GM18907 (cell line): ENCODE data around the gene CSMD2.
A peak's percentile ranks its signal among the peaks of the same experiment; 100 is the strongest.

Experiments
- ATAC-seq: cut with Tn5 transposase; IDR thresholded peaks from one replicate; pipeline ENCODE4 v1.9.1; 2021; ENCODE audit warnings: mild to moderate bottlenecking, moderate library complexity; ENCODE audit not compliant: unreplicated experiment

CSMD2 gene

GRCh38 chr1:34162852-34163766, 1.9 kb downstream of the CSMD2 start:
- ATAC-seq, result peak; percentile 70

- no peak for ATAC-seq
Measured at GRCh38 chr1:34156739-34157138, 8.3 kb downstream of the CSMD2 start.

GRCh38 chr1:34155860-34156259, 9.2 kb downstream of the CSMD2 start:
- no peak for ATAC-seq

- ATAC-seq, result no peak
Measured at GRCh38 chr1:34153246-34153645, 11.8 kb downstream of the CSMD2 start.

GRCh38 chr1:34149501-34149900, 15.5 kb downstream of the CSMD2 start:
- no peak for ATAC-seq

- no peak for ATAC-seq
Measured at GRCh38 chr1:34147301-34147700, 17.7 kb downstream of the CSMD2 start.

GRCh38 chr1:34144766-34145165, 20.3 kb downstream of the CSMD2 start:
- ATAC-seq, result no peak

GRCh38 chr1:34143975-34144374, 21.1 kb downstream of the CSMD2 start:
- no peak for ATAC-seq

- no peak for ATAC-seq
Measured at GRCh38 chr1:34140011-34140676, 24.9 kb downstream of the CSMD2 start.

GRCh38 chr1:34137411-34137810, 27.6 kb downstream of the CSMD2 start:
- no peak for ATAC-seq

GRCh38 chr1:34132161-34132420, 32.9 kb downstream of the CSMD2 start:
- no peak for ATAC-seq

GRCh38 chr1:34131396-34132160, 33.5 kb downstream of the CSMD2 start:
- ATAC-seq, result no peak

GRCh38 chr1:34130306-34130705, 34.7 kb downstream of the CSMD2 start:
- ATAC-seq, result no peak

- ATAC-seq, result no peak
Measured at GRCh38 chr1:34129630-34130029, 35.4 kb downstream of the CSMD2 start.

- ATAC-seq, result no peak
Measured at GRCh38 chr1:34128186-34128889, 36.7 kb downstream of the CSMD2 start.

- no peak for ATAC-seq
Measured at GRCh38 chr1:34127006-34128000, 37.7 kb downstream of the CSMD2 start.

- ATAC-seq, result no peak
Measured at GRCh38 chr1:34126486-34126885, 38.5 kb downstream of the CSMD2 start.

- ATAC-seq, result no peak
Measured at GRCh38 chr1:34125721-34126380, 39.2 kb downstream of the CSMD2 start.
